ENCODE results near the gene KISS1R. TPM values are rescaled to one million over a fixed set of nuclear protein-coding genes. Genes with fewer than 3 reads are reported as not detected.

The KISS1R gene
- total RNA-seq, 2 experiments from 2014 or later: 0.55 to 1.1 TPM

DNA sequence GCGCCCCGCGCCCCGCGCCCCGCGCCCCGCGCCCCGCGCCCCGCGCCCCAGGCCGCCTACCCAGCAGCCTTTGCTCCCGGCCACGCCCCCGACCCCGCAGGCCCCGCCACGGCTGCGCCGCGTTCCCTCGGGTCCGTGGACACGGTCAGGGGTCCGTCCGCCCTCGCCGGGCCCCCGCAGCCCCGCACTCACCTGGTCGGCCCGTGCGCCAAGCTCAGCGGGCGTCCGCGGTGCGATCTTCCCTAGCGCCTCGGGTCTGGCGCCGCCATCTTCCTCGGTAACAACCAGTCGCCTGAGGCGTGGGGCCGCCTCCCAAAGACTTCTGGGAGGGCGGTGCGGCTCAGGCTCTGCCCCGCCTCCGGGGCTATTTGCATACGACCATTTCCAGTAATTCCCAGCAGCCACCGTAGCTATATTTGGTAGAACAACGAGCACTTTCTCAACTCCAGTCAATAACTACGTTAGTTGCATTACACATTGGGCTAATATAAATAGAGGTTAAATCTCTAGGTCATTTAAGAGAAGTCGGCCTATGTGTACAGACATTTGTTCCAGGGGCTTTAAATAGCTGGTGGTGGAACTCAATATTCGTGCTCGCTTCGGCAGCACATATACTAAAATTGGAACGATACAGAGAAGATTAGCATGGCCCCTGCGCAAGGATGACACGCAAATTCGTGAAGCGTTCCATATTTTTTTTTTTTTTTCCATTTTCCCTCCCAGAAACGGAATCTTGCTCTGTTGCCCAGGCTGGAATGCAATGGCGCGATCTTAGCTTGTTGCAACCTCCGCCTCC, 24.0 kb upstream of the KISS1R start, which contains the start of the genes MED16 and RNU6-9:
MED16 (minus strand) TSS at position 294 of the 796 bp plus-strand sequence. CDS start 2,056 bp downstream, outside the sequence.
RNU6-9 (plus strand) TSS at position 591 of the 796 bp plus-strand sequence.
- Mint-ChIP-seq H3K36me3 (ENCODE audit: low read depth) (peaks cover 26% of the 10 kb centered on the region), H3K27ac (peak within 1 kb of the TSS; percentile 99), H3K4me1 (ENCODE audit: low read depth) (peaks cover 28% of the 10 kb centered on the region), H3K4me3 (peak within 1 kb of the TSS; percentile 86), H3K27me3 (ENCODE audit: low read depth) (no peaks in the 10 kb centered on the region), H3K9me3 (ENCODE audit: insufficient read depth) (no peaks in the 10 kb centered on the region)
- peak; percentile 93 for DNase-seq
- ChIA-PET POLR2A (interaction anchor here (0.7 to 2.3 kb wide), 10 partner anchors 9 to 128 kb away, joined by 3 to 36 read pairs (median 4); partner anchors contain the start of genes RNU6-2 and WDR18), CTCF (interaction anchor here (0.6 to 2.0 kb wide), 6 partner anchors 11 to 423 kb away, joined by 3 to 14 read pairs (median 4); partner anchors contain the start of gene WDR18)
- ATAC-seq: peak; percentile 94

DNA sequence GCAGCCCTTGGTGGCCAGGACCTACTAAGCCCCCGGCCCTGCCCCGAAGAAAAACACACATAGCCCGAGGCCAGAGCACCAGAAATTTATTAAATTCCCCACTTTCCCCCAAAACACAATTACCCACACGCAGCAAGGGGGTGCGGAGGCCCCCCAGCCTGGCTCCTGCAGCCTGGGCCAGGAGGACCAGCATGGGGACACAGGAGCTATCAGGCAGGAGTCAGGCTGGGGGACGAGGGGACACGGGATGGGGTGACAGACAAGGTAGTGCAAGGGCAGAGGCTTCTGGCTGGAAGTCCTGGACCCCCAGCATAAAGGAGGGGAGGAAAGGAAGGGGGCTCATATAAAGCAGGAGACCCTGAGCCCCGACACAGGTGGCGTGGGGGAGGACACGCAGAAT, 20.7 kb upstream of the KISS1R start:
- Mint-ChIP-seq H3K9me3 (ENCODE audit: insufficient read depth) (no peaks in the 10 kb centered on the region), H3K36me3 (ENCODE audit: low read depth) (peaks cover 26% of the 10 kb centered on the region), H3K27ac (no peak overlapping the region), H3K27me3 (ENCODE audit: low read depth) (no peaks in the 10 kb centered on the region), H3K4me1 (ENCODE audit: low read depth) (peaks cover 19% of the 10 kb centered on the region), H3K4me3 (no peak overlapping the region)
- no peak for ATAC-seq
- ChIA-PET POLR2A (interaction anchor here (1.2 kb wide), 1 partner anchor 12 kb away, joined by 3 read pairs; no protein-coding TSS in a partner anchor), CTCF (interaction anchor here (1.9 kb wide), 1 partner anchor 11 kb away, joined by 4 read pairs; no protein-coding TSS in a partner anchor)
- DNase-seq: no peak

DNA sequence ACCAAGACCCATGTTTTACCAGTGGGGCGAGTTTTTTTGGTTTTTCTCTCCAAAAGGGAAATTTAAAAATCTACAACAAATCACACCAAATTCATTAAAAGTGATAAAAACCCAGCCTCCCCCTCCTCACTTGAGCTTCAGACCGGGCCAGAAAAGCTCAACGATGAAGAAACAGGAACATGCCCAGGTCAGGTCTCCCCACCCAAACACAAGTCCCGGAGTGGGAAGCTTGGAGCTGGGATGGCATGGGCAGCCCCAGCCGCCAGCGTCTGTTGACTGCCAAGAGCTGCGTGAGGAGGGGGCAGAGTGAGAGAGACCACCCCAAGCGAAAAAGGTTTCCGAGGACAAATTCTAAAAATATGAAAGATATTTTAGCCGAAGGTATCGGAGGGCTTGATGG, 20.1 kb upstream of the KISS1R start:
- Mint-ChIP-seq H3K27ac (no peak overlapping the region), H3K4me1 (ENCODE audit: low read depth) (peaks cover 19% of the 10 kb centered on the region), H3K27me3 (ENCODE audit: low read depth) (no peaks in the 10 kb centered on the region), H3K4me3 (no peak overlapping the region), H3K9me3 (ENCODE audit: insufficient read depth) (no peaks in the 10 kb centered on the region), H3K36me3 (ENCODE audit: low read depth) (peaks cover 26% of the 10 kb centered on the region)
- DNase-seq (no peak), ATAC-seq (no peak)
- CTCF ChIA-PET: interaction anchor here (1.9 kb wide), 1 partner anchor 11 kb away, joined by 4 read pairs; no protein-coding TSS in a partner anchor
- POLR2A ChIA-PET: interaction anchor here (1.2 kb wide), 1 partner anchor 12 kb away, joined by 3 read pairs; no protein-coding TSS in a partner anchor

DNA sequence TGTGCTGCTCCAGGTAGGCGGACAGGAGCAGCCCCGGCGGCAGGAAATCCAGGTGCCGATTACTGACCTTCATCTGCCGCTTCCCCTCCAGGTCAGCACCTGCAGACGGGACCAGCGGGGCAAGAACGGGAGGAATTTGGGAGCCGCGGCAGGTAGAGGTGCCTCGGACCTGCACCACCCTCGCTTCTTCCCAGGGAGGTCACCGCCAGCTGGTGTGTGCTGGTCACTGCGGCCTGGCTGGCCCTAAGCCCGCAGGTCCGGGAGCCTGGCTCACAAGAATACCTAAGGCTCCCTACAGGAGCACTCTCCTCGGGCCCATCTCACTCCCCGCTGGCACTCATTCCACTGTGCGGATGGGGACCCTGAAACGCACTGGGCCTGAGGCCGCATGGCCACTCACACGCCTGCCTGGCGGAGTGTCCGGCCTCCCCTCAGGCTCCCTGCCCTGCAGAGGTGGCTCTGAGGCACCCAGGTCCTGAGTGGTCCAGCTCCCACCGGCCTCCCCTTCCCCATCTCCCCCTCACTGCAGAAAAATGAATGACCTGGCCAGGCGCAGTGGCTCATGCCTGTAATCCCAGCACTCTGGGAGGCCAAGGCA, 19.6 kb upstream of the KISS1R start:
- H3K4me3 Mint-ChIP-seq: no peak overlapping the region
- no peak overlapping the region for H3K27ac Mint-ChIP-seq
- peaks cover 19% of the 10 kb centered on the region for H3K4me1 Mint-ChIP-seq (ENCODE audit: low read depth)
- H3K36me3 Mint-ChIP-seq (ENCODE audit: low read depth): peaks cover 28% of the 10 kb centered on the region
- CTCF ChIA-PET: interaction anchor here (1.9 kb wide), 1 partner anchor 10 kb away, joined by 4 read pairs; no protein-coding TSS in a partner anchor
- DNase-seq (no peak), ATAC-seq (no peak)
- no peaks in the 10 kb centered on the region for H3K27me3 Mint-ChIP-seq (ENCODE audit: low read depth)
- POLR2A ChIA-PET: interaction anchor here (1.2 kb wide), 1 partner anchor 11 kb away, joined by 3 read pairs; no protein-coding TSS in a partner anchor
- no peaks in the 10 kb centered on the region for H3K9me3 Mint-ChIP-seq (ENCODE audit: insufficient read depth)

- no peaks in the 10 kb centered on the region for H3K9me3 Mint-ChIP-seq (ENCODE audit: insufficient read depth)
- DNase-seq: peak; percentile 56
- H3K36me3 Mint-ChIP-seq (ENCODE audit: low read depth): peaks cover 24% of the 10 kb centered on the region
- peak; percentile 27 for ATAC-seq
- ChIA-PET CTCF (no interaction called here), POLR2A (no interaction called here)
- peaks cover 12% of the 10 kb centered on the region for H3K4me1 Mint-ChIP-seq (ENCODE audit: low read depth)
- H3K27me3 Mint-ChIP-seq (ENCODE audit: low read depth): no peaks in the 10 kb centered on the region
- peak overlapping the region; percentile 49 for H3K27ac Mint-ChIP-seq
- no peak overlapping the region for H3K4me3 Mint-ChIP-seq
Observed at GRCh38 chr19:898663-899062, 18.5 kb upstream of the KISS1R start.

DNA sequence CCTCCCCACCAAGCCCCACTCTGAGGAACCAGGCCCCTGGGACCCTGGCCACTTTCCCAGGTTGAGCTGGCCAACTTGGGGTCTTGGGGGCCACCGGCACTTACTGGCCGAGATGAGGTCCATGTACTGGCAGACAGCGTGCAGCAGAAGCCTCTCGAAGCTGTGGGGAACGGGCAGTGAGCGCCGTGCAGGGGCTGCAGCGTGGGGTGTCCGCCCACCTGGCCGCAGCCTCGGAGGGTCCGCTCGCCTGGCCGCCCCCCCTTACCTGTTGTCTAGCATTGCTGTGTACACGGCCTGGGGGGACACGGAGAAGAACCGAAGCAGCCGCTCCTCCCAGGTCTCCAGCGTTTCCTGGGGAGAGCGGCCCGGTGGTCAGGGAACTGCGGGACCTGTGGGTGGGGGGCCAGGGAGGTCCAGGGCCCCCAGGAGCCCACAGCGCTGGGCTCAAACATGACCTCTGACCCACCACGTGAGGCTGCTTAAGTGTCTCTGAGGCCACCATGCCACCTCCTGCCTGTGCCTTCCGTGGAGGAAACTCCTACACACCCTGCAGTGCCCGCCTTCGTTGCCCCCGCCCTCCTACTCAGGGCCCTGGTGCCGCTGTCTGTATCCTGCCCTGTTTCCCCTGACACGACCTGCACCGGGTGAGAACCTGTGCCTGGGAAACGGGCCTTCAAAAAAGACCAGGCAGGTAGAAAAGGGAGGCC, 17.6 kb upstream of the KISS1R start:
- ChIA-PET POLR2A (no interaction called here), CTCF (no interaction called here)
- no peak overlapping the region for H3K27ac Mint-ChIP-seq

DNA sequence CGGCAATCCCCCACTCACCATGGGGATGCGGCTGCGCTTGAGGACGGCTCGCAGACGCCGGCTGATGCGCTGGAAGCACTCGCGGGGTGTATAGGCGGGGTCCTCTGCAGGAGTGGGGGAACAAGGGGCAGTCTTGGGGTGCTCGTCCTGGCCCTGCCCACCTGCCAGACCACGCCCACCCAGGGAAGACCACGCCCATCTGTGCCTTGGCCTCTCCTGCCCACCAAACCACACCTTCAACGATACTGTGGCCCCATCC, 17.2 kb upstream of the KISS1R start:
- ChIA-PET CTCF (no interaction called here), POLR2A (no interaction called here)
- Mint-ChIP-seq H3K36me3 (ENCODE audit: low read depth) (peaks cover 28% of the 10 kb centered on the region), H3K4me1 (ENCODE audit: low read depth) (peaks cover 14% of the 10 kb centered on the region), H3K27ac (no peak overlapping the region), H3K4me3 (no peak overlapping the region), H3K27me3 (ENCODE audit: low read depth) (no peaks in the 10 kb centered on the region), H3K9me3 (ENCODE audit: insufficient read depth) (no peaks in the 10 kb centered on the region)
- ATAC-seq (no peak), DNase-seq (no peak)

More for the DNA sequence above, 17.6 kb upstream of the KISS1R start:
- Mint-ChIP-seq H3K27me3 (ENCODE audit: low read depth) (no peaks in the 10 kb centered on the region), H3K9me3 (ENCODE audit: insufficient read depth) (no peaks in the 10 kb centered on the region), H3K4me3 (no peak overlapping the region), H3K4me1 (ENCODE audit: low read depth) (peaks cover 11% of the 10 kb centered on the region), H3K36me3 (ENCODE audit: low read depth) (peaks cover 28% of the 10 kb centered on the region)
- DNase-seq (no peak), ATAC-seq (no peak)

DNA sequence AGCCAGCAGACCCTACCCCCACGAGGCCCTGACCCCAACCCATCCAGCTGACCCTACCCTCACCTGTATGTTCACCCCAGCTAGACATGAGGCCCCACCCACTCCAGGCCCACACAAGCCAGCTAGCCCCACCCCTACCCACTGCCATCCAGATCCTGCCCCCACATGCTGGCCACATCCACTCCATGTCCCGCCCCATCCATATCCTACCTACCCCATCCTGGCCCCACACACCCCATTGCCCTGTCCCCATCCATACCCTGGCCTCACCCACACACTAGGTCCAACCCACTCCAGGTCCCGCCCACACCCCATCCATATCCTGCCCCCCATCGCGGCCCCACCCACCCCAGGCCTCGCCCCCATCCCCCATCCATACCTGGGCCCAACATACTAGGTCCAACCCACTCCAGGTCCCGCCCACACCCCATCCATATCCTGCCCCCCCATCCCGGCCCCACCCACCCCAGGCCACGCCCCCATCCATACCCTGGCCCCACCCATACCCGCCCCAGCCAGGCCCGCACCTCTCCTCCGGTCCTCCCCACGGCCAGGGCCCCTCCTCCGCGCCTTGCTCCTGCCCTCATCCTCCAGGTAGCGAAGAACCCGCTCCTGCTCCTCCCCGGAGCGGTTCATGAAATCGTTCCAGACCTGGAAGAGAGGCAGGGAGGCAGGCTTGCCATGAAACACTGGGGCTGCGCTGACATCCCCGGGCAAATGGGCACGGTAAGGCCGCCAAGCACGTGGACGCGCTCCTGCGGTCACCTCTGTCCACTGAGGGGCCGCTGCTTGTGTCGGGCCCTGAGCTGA, 16.6 kb upstream of the KISS1R start:
- H3K9me3 Mint-ChIP-seq (ENCODE audit: insufficient read depth): no peaks in the 10 kb centered on the region
- peak overlapping the region; percentile 60 for H3K27ac Mint-ChIP-seq
- no peaks in the 10 kb centered on the region for H3K27me3 Mint-ChIP-seq (ENCODE audit: low read depth)
- peaks cover 28% of the 10 kb centered on the region for H3K36me3 Mint-ChIP-seq (ENCODE audit: low read depth)
- peak; percentile 51 for DNase-seq
- peak; percentile 68 for ATAC-seq
- CTCF ChIA-PET: no interaction called here
- POLR2A ChIA-PET: no interaction called here
- H3K4me3 Mint-ChIP-seq: no peak overlapping the region
- peaks cover 17% of the 10 kb centered on the region for H3K4me1 Mint-ChIP-seq (ENCODE audit: low read depth)

GRCh38 chr19:901216-902092, 15.7 kb upstream of the KISS1R start:
- H3K36me3 Mint-ChIP-seq (ENCODE audit: low read depth): peaks cover 27% of the 10 kb centered on the region

DNA sequence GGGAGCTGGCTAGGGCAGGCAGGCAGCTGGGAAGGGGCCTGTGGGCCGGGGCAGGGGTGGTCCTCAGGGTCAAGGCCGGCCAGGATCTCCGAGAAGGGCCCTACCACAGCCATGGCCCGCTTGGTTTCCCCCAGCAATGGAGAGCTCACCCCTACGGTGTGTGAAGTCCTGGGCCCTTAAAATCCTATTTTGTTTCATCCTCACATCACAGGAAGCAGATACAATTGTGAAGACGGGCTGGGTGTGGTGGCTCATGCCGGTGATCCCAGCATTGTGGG, 15.1 kb upstream of the KISS1R start:
- no peak overlapping the region for H3K27ac Mint-ChIP-seq
- ATAC-seq (no peak), DNase-seq (no peak)
- POLR2A ChIA-PET: interaction anchor here (2.3 kb wide), 1 partner anchor 9 kb away, joined by 7 read pairs; the partner anchor contains the start of genes MED16 and RNU6-9
- no peaks in the 10 kb centered on the region for H3K9me3 Mint-ChIP-seq (ENCODE audit: insufficient read depth)
- CTCF ChIA-PET: interaction anchor here (0.9 kb wide), 1 partner anchor 38 kb away, joined by 3 read pairs; no protein-coding TSS in a partner anchor
- no peaks in the 10 kb centered on the region for H3K27me3 Mint-ChIP-seq (ENCODE audit: low read depth)
- peaks cover 24% of the 10 kb centered on the region for H3K36me3 Mint-ChIP-seq (ENCODE audit: low read depth)
- no peak overlapping the region for H3K4me3 Mint-ChIP-seq
- H3K4me1 Mint-ChIP-seq (ENCODE audit: low read depth): peaks cover 26% of the 10 kb centered on the region

More at GRCh38 chr19:901216-902092, 15.7 kb upstream of the KISS1R start:
- ATAC-seq: no peak
- no peak for DNase-seq
- no peaks in the 10 kb centered on the region for H3K9me3 Mint-ChIP-seq (ENCODE audit: insufficient read depth)
- ChIA-PET CTCF (interaction anchor here (0.9 kb wide), 1 partner anchor 38 kb away, joined by 3 read pairs; no protein-coding TSS in a partner anchor), POLR2A (interaction anchor here (2.3 kb wide), 1 partner anchor 8 kb away, joined by 7 read pairs; the partner anchor contains the start of genes MED16 and RNU6-9)
- peaks cover 21% of the 10 kb centered on the region for H3K4me1 Mint-ChIP-seq (ENCODE audit: low read depth)
- no peaks in the 10 kb centered on the region for H3K27me3 Mint-ChIP-seq (ENCODE audit: low read depth)
- no peak overlapping the region for H3K4me3 Mint-ChIP-seq
- H3K27ac Mint-ChIP-seq: no peak overlapping the region

All from activated CD8-positive, alpha-beta T cell treated with anti-CD3 and anti-CD28 coated beads, Interleukin-2, amount 10 ng/mL, durations not matched to agents 7 days and 5 days (primary cell).